HepG2 (cell line): Measurements from ENCODE around the gene LCK.

Experiments used
- CENPX ChIP-seq: sonication (generic); formaldehyde crosslinking; IDR thresholded peaks from 2 replicates; pipeline ENCODE4 v1.9.0; 2021; ENCODE audit warnings: mild to moderate bottlenecking, missing genetic modification reagents, moderate library complexity
- DMAP1 ChIP-seq: IDR thresholded peaks from 2 replicates; pipeline ENCODE4 v1.6.1; 2016
- GABPA ChIP-seq, 2 experiments: IDR thresholded peaks; 2 replicates each; pipeline ENCODE4 v1.6.1; 2011 to 2016; ENCODE audit warnings: low read depth in 2 of 2, low read length in 1 of 2, missing biosample characterization in 1 of 2, missing genetic modification characterization in 1 of 2
- SNAPC2 ChIP-seq: sonication (generic); formaldehyde crosslinking; IDR thresholded peaks from 2 replicates; pipeline ENCODE4 v1.8.1; 2022; ENCODE audit warnings: mild to moderate bottlenecking, missing genetic modification reagents
- ZNF572 ChIP-seq: sonication (generic); formaldehyde crosslinking; IDR thresholded peaks from 2 replicates; pipeline ENCODE4 v1.5.1; 2020; ENCODE audit warnings: mild to moderate bottlenecking, missing genetic modification reagents
- TF ChIP-seq, protein P1 (sequence below): sonication (generic); formaldehyde crosslinking; IDR thresholded peaks from 2 replicates; pipeline ENCODE4 v1.5.0; 2020; ENCODE audit warnings: mild to moderate bottlenecking, missing genetic modification reagents, moderate library complexity

- TF ChIP-seq CENPX (CRISPR knock-in tag) (no peak), DMAP1 (CRISPR knock-in tag) (no peak), GABPA (IDR thresholded peaks at IDR 0.05; ENCODE audit: low read depth, low read length) (no peak), GABPA (CRISPR knock-in tag; IDR thresholded peaks at IDR 0.05; ENCODE audit: low read depth) (no peak), SNAPC2 (CRISPR knock-in tag) (no peak), ZNF572 (no peak)
- TF ChIP-seq, protein P1, sequence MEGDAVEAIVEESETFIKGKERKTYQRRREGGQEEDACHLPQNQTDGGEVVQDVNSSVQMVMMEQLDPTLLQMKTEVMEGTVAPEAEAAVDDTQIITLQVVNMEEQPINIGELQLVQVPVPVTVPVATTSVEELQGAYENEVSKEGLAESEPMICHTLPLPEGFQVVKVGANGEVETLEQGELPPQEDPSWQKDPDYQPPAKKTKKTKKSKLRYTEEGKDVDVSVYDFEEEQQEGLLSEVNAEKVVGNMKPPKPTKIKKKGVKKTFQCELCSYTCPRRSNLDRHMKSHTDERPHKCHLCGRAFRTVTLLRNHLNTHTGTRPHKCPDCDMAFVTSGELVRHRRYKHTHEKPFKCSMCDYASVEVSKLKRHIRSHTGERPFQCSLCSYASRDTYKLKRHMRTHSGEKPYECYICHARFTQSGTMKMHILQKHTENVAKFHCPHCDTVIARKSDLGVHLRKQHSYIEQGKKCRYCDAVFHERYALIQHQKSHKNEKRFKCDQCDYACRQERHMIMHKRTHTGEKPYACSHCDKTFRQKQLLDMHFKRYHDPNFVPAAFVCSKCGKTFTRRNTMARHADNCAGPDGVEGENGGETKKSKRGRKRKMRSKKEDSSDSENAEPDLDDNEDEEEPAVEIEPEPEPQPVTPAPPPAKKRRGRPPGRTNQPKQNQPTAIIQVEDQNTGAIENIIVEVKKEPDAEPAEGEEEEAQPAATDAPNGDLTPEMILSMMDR (CRISPR knock-in tag): no peak
These were observed 10.7 kb upstream of the LCK start for GRCh38 chr1:32240140-32240951.
